Chondrocyte (in vitro differentiated cells): ENCODE data around the gene KRT81. TPM values are rescaled to one million over a fixed set of nuclear protein-coding genes. Genes with fewer than 3 reads are reported as not detected.

ENCODE experiments used
- DNase-seq: peaks from one replicate; pipeline ENCODE4 v3.0.0; 2021; ENCODE audit warnings: mixed read lengths, low spot score
- H3K27ac Mint-ChIP-seq: one replicate; pipeline ENCODE4 v1.8.0; 2021; ENCODE audit warnings: mild to moderate bottlenecking, moderate library complexity, mixed read lengths; ENCODE audit not compliant: unreplicated experiment
- H3K27me3 Mint-ChIP-seq: 2 replicates; pipeline ENCODE4 v1.8.0; 2021; ENCODE audit warnings: low read depth, mixed read lengths
- H3K36me3 Mint-ChIP-seq: 2 replicates; pipeline ENCODE4 v1.8.0; 2021; ENCODE audit warnings: low read depth, mixed read lengths
- H3K4me1 Mint-ChIP-seq: 2 replicates; pipeline ENCODE4 v1.8.0; 2021; ENCODE audit warnings: low read depth, mild to moderate bottlenecking, mixed read lengths
- H3K4me3 Mint-ChIP-seq: one replicate; pipeline ENCODE4 v1.8.0; 2021; ENCODE audit warnings: mild to moderate bottlenecking, moderate library complexity, mixed read lengths; ENCODE audit not compliant: unreplicated experiment
- H3K9me3 Mint-ChIP-seq: 2 replicates; pipeline ENCODE4 v1.8.0; 2021; ENCODE audit warnings: low read depth, mixed read lengths
- CTCF ChIP-seq: fragments of 200-600 bp; sonication (generic); IDR thresholded peaks from 2 replicates; pipeline ENCODE4 v1.5.0; 2021; ENCODE audit warnings: antibody characterized with exemption, mild to moderate bottlenecking, moderate library complexity
- total RNA-seq: library from RNA; stranded (reverse); gene quantifications from 3 replicates; pipeline ENCODE4 v1.2.1, GENCODE V29; 2021

KRT81 gene
- total RNA-seq, 1 donor from 2014 or later, result 1.3 TPM

- no peak for DNase-seq
- peaks cover 37% of the 10 kb centered on the region for H3K4me1 Mint-ChIP-seq
- peak overlapping the region; percentile 46 for H3K4me3 Mint-ChIP-seq
- H3K9me3 Mint-ChIP-seq, result no peaks in the 10 kb centered on the region
- H3K27ac Mint-ChIP-seq, result peak overlapping the region; percentile 99
- no peaks in the 10 kb centered on the region for H3K36me3 Mint-ChIP-seq
- TF ChIP-seq CTCF, result peak; percentile 96
- peaks cover 9% of the 10 kb centered on the region for H3K27me3 Mint-ChIP-seq
These were observed 12.5 kb downstream of the KRT81 start for GRCh38 chr12:52278575-52279421.

GRCh38 chr12:52277486-52278245, 13.7 kb downstream of the KRT81 start:
- H3K4me1 Mint-ChIP-seq, result peaks cover 37% of the 10 kb centered on the region
- H3K27me3 Mint-ChIP-seq, result peaks cover 10% of the 10 kb centered on the region
- TF ChIP-seq CTCF, result no peak
- DNase-seq, result no peak
- no peaks in the 10 kb centered on the region for H3K9me3 Mint-ChIP-seq
- no peak overlapping the region for H3K4me3 Mint-ChIP-seq
- peak overlapping the region; percentile 49 for H3K27ac Mint-ChIP-seq
- no peaks in the 10 kb centered on the region for H3K36me3 Mint-ChIP-seq

- no peak for DNase-seq
- Mint-ChIP-seq H3K4me3 (no peak overlapping the region), H3K4me1 (peaks cover 26% of the 10 kb centered on the region), H3K27ac (no peak overlapping the region), H3K9me3 (no peaks in the 10 kb centered on the region), H3K36me3 (no peaks in the 10 kb centered on the region), H3K27me3 (peaks cover 15% of the 10 kb centered on the region)
- TF ChIP-seq CTCF, result no peak
These were observed 15.6 kb downstream of the KRT81 start for GRCh38 chr12:52275686-52276085.

GRCh38 chr12:52274521-52275120, 16.7 kb downstream of the KRT81 start, which contains the start of gene KRT86:
Gene KRT86 (plus strand): TSS chr12:52274645. CDS start chr12:52301917, 27,272 bp downstream.
- Mint-ChIP-seq H3K36me3 (no peaks in the 10 kb centered on the region), H3K27ac (no peak within 1 kb of the TSS), H3K4me3 (no peak within 1 kb of the TSS), H3K4me1 (peaks cover 15% of the 10 kb centered on the region), H3K9me3 (no peaks in the 10 kb centered on the region), H3K27me3 (peaks cover 15% of the 10 kb centered on the region)
- TF ChIP-seq CTCF, result no peak
- no peak for DNase-seq

GRCh38 chr12:52271158-52271557, 20.2 kb downstream of the KRT81 start:
- no peak for TF ChIP-seq CTCF
- Mint-ChIP-seq H3K36me3 (no peaks in the 10 kb centered on the region), H3K9me3 (no peaks in the 10 kb centered on the region), H3K4me1 (peaks cover 9% of the 10 kb centered on the region), H3K4me3 (no peak overlapping the region), H3K27me3 (peaks cover 13% of the 10 kb centered on the region), H3K27ac (no peak overlapping the region)
- DNase-seq, result no peak
